Hematopoietic multipotent progenitor cell treated with erythropoietin and hydrocortisone succinate and interleukin-3 and kit ligand, for 8 days (in vitro differentiated cells): ENCODE results near the gene NKX6-2.
"Not testable (repeated sequence)": the region's sequence is repeated elsewhere in the genome, so short reads cannot be mapped to it uniquely, and the experiment has no call there.

ENCODE experiments used
- DNase-seq: peaks from one replicate; pipeline ENCODE4 v3.0.0-alpha.2; 2015

Gene NKX6-2

GRCh38 chr10:132812520-132812919, 26.6 kb upstream of the NKX6-2 start:
- DNase-seq: no peak

- no peak for DNase-seq
Measured at GRCh38 chr10:132811891-132812481, 26.0 kb upstream of the NKX6-2 start.

- no peak for DNase-seq
Measured at GRCh38 chr10:132810807-132811700, 25.1 kb upstream of the NKX6-2 start.

GRCh38 chr10:132810141-132810806, 24.3 kb upstream of the NKX6-2 start:
- no peak for DNase-seq

- no peak for DNase-seq
Measured at GRCh38 chr10:132809232-132810140, 23.5 kb upstream of the NKX6-2 start.

- no peak for DNase-seq
Measured at GRCh38 chr10:132808383-132809231, 22.7 kb upstream of the NKX6-2 start.

GRCh38 chr10:132807621-132808049, 21.7 kb upstream of the NKX6-2 start:
- no peak for DNase-seq

- DNase-seq: no peak
Measured at GRCh38 chr10:132806561-132807003, 20.6 kb upstream of the NKX6-2 start.

- no peak for DNase-seq
Measured at GRCh38 chr10:132806110-132806509, 20.2 kb upstream of the NKX6-2 start.

- no peak for DNase-seq
Measured at GRCh38 chr10:132805599-132805998, 19.7 kb upstream of the NKX6-2 start.

- no peak for DNase-seq
Measured at GRCh38 chr10:132804785-132805426, 19.0 kb upstream of the NKX6-2 start.

GRCh38 chr10:132804287-132804686, 18.3 kb upstream of the NKX6-2 start:
- no peak for DNase-seq

- DNase-seq: no peak
Measured at GRCh38 chr10:132803416-132804210, 17.7 kb upstream of the NKX6-2 start.

- no peak for DNase-seq
Measured at GRCh38 chr10:132802694-132803320, 16.9 kb upstream of the NKX6-2 start.

GRCh38 chr10:132802048-132802447, 16.1 kb upstream of the NKX6-2 start:
- DNase-seq: no peak

GRCh38 chr10:132799865-132800264, 13.9 kb upstream of the NKX6-2 start:
- DNase-seq: no peak

GRCh38 chr10:132798876-132799275, 12.9 kb upstream of the NKX6-2 start:
- no peak for DNase-seq

GRCh38 chr10:132798403-132798802, 12.5 kb upstream of the NKX6-2 start:
- DNase-seq: no peak

GRCh38 chr10:132797986-132798385, 12.0 kb upstream of the NKX6-2 start:
- DNase-seq: not testable (repeated sequence)

- DNase-seq: no peak
Measured at GRCh38 chr10:132796846-132797245, 10.9 kb upstream of the NKX6-2 start.
